ENCODE data around the gene IL7R.
A peak's percentile ranks its signal among the peaks of the same experiment; 100 is the strongest.
"Not testable (repeated sequence)": the region's sequence is repeated elsewhere in the genome, so short reads cannot be mapped to it uniquely, and the experiment has no call there.

The IL7R gene

GRCh38 chr5:35838370-35839042 lies 18.2 kb upstream of the IL7R start:
- no peak for DNase-seq (ENCODE audit: low read depth in 2 of 2, low spot score in 1 of 2)

DNA sequence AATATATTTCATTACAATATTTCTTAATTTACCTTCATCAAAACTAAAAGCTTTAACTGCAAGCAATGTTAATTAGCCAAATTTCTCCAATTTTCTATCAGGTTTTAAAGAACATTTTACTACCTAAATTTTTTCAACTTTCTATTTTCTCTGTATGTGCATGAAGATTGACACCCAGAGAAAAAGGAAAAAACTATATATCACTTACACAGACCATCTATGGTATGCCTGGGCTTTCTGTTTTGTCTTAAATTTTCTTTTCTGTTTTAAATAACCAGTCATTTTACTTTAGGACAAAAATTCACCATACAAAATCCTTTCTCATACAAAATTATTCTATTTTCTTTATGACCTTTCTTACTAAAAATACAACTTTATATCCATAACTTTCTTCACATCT lies 13.8 kb upstream of the IL7R start:
- no peak for DNase-seq (ENCODE audit: low read depth in 2 of 2, low spot score in 1 of 2)

- not testable (repeated sequence) for DNase-seq (ENCODE audit: low read depth in 2 of 2, low spot score in 1 of 2)
These were observed 11.2 kb upstream of the IL7R start for GRCh38 chr5:35845508-35845907.

DNA sequence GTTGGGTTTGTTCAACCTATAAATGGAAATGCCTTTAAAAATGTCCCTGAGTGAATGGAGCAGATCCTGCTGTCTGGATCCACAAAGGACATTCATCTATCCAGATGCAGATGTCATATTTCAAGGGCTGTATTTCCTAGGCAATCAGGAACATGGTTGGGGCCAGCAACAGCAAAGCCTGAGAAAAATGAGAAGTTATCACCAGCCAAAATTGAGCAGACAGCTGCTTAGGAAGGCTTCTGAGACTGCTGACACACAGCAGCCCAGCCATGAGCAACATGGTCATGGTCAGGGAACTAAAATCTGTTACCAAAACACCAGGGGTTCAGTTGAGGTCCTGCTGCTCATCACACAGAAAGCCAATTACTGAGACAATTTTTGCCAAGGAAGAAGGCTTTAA lies 9.2 kb upstream of the IL7R start:
- no peak for DNase-seq (ENCODE audit: low read depth in 2 of 2, low spot score in 1 of 2)

GRCh38 chr5:35847961-35848360 lies 8.7 kb upstream of the IL7R start:
- DNase-seq (ENCODE audit: low read depth in 2 of 2, low spot score in 1 of 2) = no peak

- DNase-seq (ENCODE audit: low read depth in 2 of 2, low spot score in 1 of 2) = no peak
These were observed 6.8 kb upstream of the IL7R start for GRCh38 chr5:35849860-35850259.

DNA sequence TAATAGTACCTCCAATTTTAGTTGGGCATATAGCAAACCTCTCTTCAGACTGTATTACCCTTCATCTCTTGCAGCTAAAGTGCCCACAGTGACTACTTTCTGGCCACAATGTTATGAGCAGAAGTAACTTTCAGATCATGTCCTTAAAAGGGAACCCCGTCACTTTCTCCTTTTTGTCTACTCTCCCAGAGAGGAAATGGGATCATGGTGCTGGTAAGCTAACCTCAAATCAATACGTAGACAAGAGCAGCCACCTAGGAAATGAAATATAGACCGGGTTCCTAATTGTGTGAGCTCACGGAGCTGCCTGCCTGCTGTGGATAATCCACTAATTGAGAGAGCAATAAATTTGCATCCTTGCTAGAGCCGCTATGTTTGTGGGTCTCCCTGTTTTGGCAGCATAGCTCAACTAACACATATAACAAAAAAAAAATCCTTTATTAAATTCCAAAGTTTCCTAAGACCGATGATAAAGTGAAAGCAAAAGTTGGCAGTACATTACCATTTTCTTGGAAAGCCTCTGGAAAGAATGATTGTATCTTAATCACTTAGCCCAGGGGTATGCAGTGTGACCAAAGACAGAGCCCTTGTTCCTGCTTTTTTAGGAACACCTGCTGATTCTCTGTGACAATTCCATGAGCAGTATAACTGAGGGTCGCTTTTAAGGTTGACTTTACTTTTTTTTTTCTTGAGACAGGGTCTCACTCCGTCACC lies 5.6 kb upstream of the IL7R start:
- DNase-seq (ENCODE audit: low read depth in 2 of 2, low spot score in 1 of 2) = no peak

DNA sequence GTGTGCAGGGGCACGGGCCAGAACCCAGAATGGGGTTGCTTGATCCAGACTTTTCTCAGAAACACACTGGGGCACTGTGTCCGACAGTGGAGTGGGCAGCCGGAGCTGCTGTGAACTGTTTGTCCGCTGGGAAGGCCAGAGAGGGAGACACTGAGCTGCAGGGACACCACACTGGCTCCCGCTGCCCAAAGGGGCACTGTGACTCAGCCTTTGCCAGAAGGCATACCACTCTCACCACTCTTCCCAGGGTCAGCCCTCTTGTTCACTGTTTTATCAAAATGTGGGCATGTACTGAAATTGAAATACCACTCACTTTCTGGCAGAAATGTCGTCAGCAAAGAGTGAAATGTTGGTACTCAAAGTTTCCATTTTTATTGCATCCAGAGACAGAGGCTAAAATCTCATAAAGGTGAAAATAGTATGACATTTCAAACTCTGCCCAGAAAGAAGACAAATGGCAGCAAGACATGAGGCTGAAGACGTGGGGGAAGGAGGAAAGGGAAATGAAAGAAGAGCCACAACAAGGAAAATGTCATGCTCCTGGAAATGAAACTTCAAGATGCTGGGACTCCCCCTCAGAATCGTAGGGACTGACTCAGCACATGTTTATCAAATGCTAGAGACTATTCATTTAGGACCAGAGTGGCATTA lies 4.5 kb upstream of the IL7R start:
- peak; percentile 11 to 24 for DNase-seq (ENCODE audit: low read depth in 2 of 2, low spot score in 1 of 2)

DNA sequence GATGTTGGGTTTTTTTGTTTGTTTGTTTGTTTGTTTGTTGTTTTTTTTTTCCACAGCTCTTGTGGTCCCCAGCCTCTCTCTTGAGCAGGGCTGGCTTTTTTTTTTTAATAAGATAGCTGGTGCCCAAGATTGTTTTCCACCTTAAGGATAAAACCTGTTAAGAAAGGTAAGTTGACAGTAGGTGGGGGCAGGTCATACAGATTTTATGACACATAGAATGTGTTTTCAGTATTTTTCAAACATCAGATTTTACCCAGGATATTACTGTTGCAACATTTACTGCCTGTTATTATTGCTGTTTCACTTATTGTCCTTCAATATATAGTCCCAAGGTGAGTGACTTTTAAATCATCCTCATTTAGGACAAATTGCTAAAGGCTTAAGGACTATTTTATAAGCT lies 3.9 kb upstream of the IL7R start:
- no peak for DNase-seq (ENCODE audit: low read depth in 2 of 2, low spot score in 1 of 2)

DNA sequence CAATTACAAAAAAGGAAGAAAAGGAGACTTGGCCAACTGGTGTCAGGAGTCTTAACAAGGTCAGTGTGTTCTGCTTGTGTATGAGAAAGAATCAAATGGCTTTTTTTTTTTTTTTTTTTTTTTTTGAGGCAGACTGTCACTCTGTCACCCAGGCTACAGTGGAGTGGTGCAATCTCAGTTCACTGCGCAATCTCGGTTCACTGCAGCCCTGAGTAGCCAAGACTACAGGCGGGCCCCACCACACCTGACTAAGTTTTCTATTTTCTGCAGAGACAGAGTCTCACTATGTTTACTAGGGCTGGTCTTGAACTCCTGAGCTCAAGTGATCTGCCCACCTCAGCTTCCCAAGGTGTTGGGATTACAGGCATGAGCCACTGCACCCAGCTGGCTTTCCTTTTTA lies 3.1 kb upstream of the IL7R start:
- peak; percentile 11 to 18 for DNase-seq (ENCODE audit: low read depth in 2 of 2, low spot score in 1 of 2)

GRCh38 chr5:35854248-35854647 lies 2.4 kb upstream of the IL7R start:
- peak; percentile 40 to 46 for DNase-seq (ENCODE audit: low read depth in 2 of 2, low spot score in 1 of 2)

GRCh38 chr5:35855187-35855586 lies 1.5 kb upstream of the IL7R start:
- DNase-seq (ENCODE audit: low read depth in 2 of 2, low spot score in 1 of 2) = no peak

DNA sequence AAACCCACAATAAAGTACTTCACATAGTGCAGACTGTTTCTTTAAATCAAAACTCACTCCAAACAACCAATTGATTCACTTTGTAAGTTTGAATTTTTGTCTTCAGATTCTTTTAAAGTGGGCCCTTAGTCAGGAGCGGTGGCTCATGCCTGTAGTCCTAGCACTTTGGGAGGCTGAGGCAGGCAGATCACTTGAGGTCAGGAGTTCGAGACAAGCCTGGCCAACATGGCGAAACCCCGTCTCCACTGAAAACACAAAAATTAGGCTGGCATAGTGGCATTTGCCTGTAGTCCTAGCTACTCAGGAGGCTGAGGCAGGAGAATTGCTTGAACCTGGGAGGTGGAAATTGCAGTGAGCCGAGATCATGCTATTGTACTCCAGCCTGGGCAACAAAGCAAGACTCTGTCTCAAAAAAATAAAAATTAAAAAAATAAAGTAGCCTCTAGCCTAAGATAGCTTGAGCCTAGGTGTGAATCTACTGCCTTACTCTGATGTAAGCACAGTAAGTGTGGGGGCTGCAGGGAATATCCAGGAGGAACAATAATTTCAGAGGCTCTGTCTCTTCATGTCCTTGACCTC lies 416 bp upstream of the IL7R start:
- DNase-seq (ENCODE audit: low read depth in 2 of 2, low spot score in 1 of 2) = not testable (repeated sequence)

GRCh38 chr5:35857606-35858205 lies 1.0 kb downstream of the IL7R start:
- no peak for DNase-seq (ENCODE audit: low read depth in 2 of 2, low spot score in 1 of 2)

- DNase-seq (ENCODE audit: low read depth in 2 of 2, low spot score in 1 of 2) = no peak
These were observed 2.5 kb downstream of the IL7R start for GRCh38 chr5:35859101-35859661.

- DNase-seq (ENCODE audit: low read depth in 2 of 2, low spot score in 1 of 2) = no peak
These were observed 4.0 kb downstream of the IL7R start for GRCh38 chr5:35860686-35861085.

- DNase-seq (ENCODE audit: low read depth in 2 of 2, low spot score in 1 of 2) = no peak
These were observed 5.0 kb downstream of the IL7R start for GRCh38 chr5:35861718-35862117.

GRCh38 chr5:35862126-35862525 lies 5.4 kb downstream of the IL7R start:
- DNase-seq (ENCODE audit: low read depth in 2 of 2, low spot score in 1 of 2) = no peak

DNA sequence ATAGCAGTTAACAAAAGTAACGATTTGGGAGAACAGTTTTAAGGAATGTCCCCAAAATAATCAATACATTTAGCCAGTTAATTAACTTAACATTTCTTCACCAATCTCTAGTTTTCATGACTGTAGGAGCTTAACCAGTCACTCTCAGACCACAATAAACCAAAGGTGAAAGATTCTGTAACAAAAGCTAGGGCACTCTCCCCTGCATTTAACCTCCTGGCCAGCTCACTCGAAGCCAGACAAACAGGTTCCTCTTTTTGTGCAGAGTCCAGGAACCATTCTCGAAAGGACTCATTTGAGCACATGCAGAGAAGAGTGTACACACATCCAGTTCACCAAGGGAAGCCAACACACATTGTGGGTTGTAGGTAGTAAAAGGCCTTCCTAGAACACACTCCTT lies 6.5 kb downstream of the IL7R start:
- DNase-seq (ENCODE audit: low read depth in 2 of 2, low spot score in 1 of 2) = no peak

- no peak for DNase-seq (ENCODE audit: low read depth in 2 of 2, low spot score in 1 of 2)
These were observed 11.3 kb downstream of the IL7R start for GRCh38 chr5:35867998-35868397.

- no peak for DNase-seq (ENCODE audit: low read depth in 2 of 2, low spot score in 1 of 2)
These were observed 13.1 kb downstream of the IL7R start for GRCh38 chr5:35869685-35870277.

Measured in stimulated activated CD8-positive, alpha-beta memory T cell treated with anti-CD3 and anti-CD28 coated beads, Interleukin-4, amount 100 ng/mL, for 4 hours (primary cell).